B cell (primary cell): ENCODE measurements around the gene PHEX. TPM values are rescaled to one million over a fixed set of nuclear protein-coding genes. Genes with fewer than 3 reads are reported as not detected.

Experiments
- ATAC-seq: fragments of 200-7000 bp; cut with Tn5 transposase; one replicate; pipeline ENCODE4 v1.10.0; 2021; ENCODE audit warnings: low read depth, mild to moderate bottlenecking, moderate number of reproducible peaks, moderate library complexity
- CTCF ChIA-PET: fragments of 350-600 bp; sonication (Branson Sonifier 250); formaldehyde crosslinking; loops from one replicate; lab custom pipeline; 2021; ENCODE audit warnings: antibody characterized with exemption, inconsistent platforms; lab: Charles Lee
- POLR2A ChIA-PET: fragments of 350-600 bp; sonication (Branson Sonifier 250); formaldehyde crosslinking; loops from one replicate; lab custom pipeline; 2021; ENCODE audit warnings: antibody characterized with exemption; lab: Charles Lee
- DNase-seq: peaks from one replicate; pipeline ENCODE4 v3.0.0; 2013
- H2AFZ ChIP-seq: 2 replicates; pipeline ENCODE4 v1.6.1; 2012; ENCODE audit warnings: mild to moderate bottlenecking, low read depth, low read length; ENCODE audit not compliant: insufficient read depth, poor library complexity, severe bottlenecking
- H3K27ac ChIP-seq, 2 donors: 1 replicate in 1 of 2; 2 replicates in 1 of 2; pipeline ENCODE4 v1.5.1; 2012 to 2013; ENCODE audit warnings: low read length in 2 of 2, mild to moderate bottlenecking in 2 of 2, moderate library complexity in 1 of 2
- H3K27me3 ChIP-seq, 4 experiments: fragments of 200-600 bp in 1 of 4; sonication (generic) in 1 of 4; replicated peaks in 1 of 4; 1 replicate in 2 of 4; 2 replicates in 2 of 4; pipeline versions ENCODE4 v1.6.1 to v1.7.0; 2013 to 2016; ENCODE audit warnings: low read length in 3 of 4, mild to moderate bottlenecking in 2 of 4, mixed read lengths in 1 of 4, moderate library complexity in 1 of 4; ENCODE audit not compliant: insufficient read depth in 4 of 4, control insufficient read depth in 3 of 4; ENCODE audit errors: control extremely low read depth in 1 of 4
- H3K36me3 ChIP-seq, 2 experiments: replicated peaks in 1 of 2; 1 replicate in 1 of 2; 2 replicates in 1 of 2; pipeline versions ENCODE4 v1.6.1 to v1.7.1; 2013; ENCODE audit warnings: low read length in 1 of 2; ENCODE audit not compliant: insufficient read depth in 2 of 2, control insufficient read depth in 1 of 2; ENCODE audit errors: control extremely low read depth in 1 of 2, extremely low read depth in 1 of 2
- H3K4me1 ChIP-seq, 2 donors: fragments of 200-600 bp in 1 of 2; sonication (generic) in 1 of 2; 1 replicate in 1 of 2; 2 replicates in 1 of 2; pipeline versions ENCODE4 v1.5.1 to v1.6.1; 2013 to 2017; ENCODE audit warnings: low read length in 2 of 2; ENCODE audit not compliant: control insufficient read depth in 2 of 2, insufficient read depth in 2 of 2
- H3K4me2 ChIP-seq: replicated peaks from 2 replicates; pipeline ENCODE3; 2012; ENCODE audit warnings: mild to moderate bottlenecking, low read depth, low read length; ENCODE audit not compliant: poor library complexity, severe bottlenecking
- H3K4me3 ChIP-seq, 5 experiments: fragments of 200-600 bp in 1 of 5; sonication (generic) in 1 of 5; 1 replicate in 3 of 5; 2 replicates in 2 of 5; pipeline versions ENCODE4 v1.5.1 to v1.7.0; 2011 to 2016; ENCODE audit warnings: low read length in 4 of 5, mild to moderate bottlenecking in 4 of 5, low read depth in 2 of 5, control low read depth in 1 of 5, moderate library complexity in 1 of 5; ENCODE audit not compliant: insufficient read depth in 1 of 5; ENCODE audit errors: control extremely low read depth in 1 of 5, extremely low read depth in 1 of 5
- H3K79me2 ChIP-seq: fragments of 200-600 bp; sonication (generic); one replicate; pipeline ENCODE4 v1.6.0; 2016; ENCODE audit warnings: low read length; ENCODE audit not compliant: control insufficient read depth, insufficient read depth
- H3K9ac ChIP-seq: fragments of 200-600 bp; sonication (generic); 2 replicates; pipeline ENCODE4 v1.6.1; 2017; ENCODE audit warnings: mild to moderate bottlenecking, low read length, moderate library complexity
- H3K9me3 ChIP-seq, 3 donors: one replicate each; pipeline versions ENCODE4 v1.6.1 to v1.7.1; 2013; ENCODE audit warnings: low read length in 2 of 3; ENCODE audit not compliant: control insufficient read depth in 2 of 3, insufficient read depth in 1 of 3; ENCODE audit errors: control extremely low read depth in 1 of 3
- H4K20me1 ChIP-seq: 2 replicates; pipeline ENCODE4 v1.6.0; 2012; ENCODE audit warnings: mild to moderate bottlenecking, low read length; ENCODE audit not compliant: insufficient read depth, control insufficient read depth, poor library complexity, severe bottlenecking
- H3K27ac Mint-ChIP-seq: one replicate; pipeline ENCODE4 v1.8.0; 2021; ENCODE audit warnings: mixed read lengths
- H3K27me3 Mint-ChIP-seq: one replicate; pipeline ENCODE4 v1.8.0; 2021; ENCODE audit warnings: mixed read lengths
- H3K4me1 Mint-ChIP-seq: one replicate; pipeline ENCODE4 v1.8.0; 2021; ENCODE audit warnings: mixed read lengths
- H3K4me3 Mint-ChIP-seq: one replicate; pipeline ENCODE4 v1.8.0; 2021; ENCODE audit warnings: mixed read lengths
- H3K9me3 Mint-ChIP-seq: one replicate; pipeline ENCODE4 v1.8.0; 2022; ENCODE audit warnings: mixed read lengths; ENCODE audit not compliant: insufficient read depth
- CTCF ChIP-seq: fragments of 200-600 bp; IDR thresholded peaks from one replicate; pipeline ENCODE4 v1.8.0; 2022; ENCODE audit warnings: antibody characterized with exemption, mild to moderate bottlenecking
- EZH2 ChIP-seq: IDR thresholded peaks from 2 replicates; pipeline ENCODE4 v1.6.1; 2012; ENCODE audit warnings: borderline replicate concordance, low read depth, mild to moderate bottlenecking, moderate library complexity, low read length; ENCODE audit not compliant: insufficient read depth, poor library complexity, severe bottlenecking
- WGBS: methylation state at CpG from one replicate; pipeline ENCODE4 v1.1.5; 2013; ENCODE audit warnings: missing lambda C conversion rate; ENCODE audit not compliant: insufficient coverage; 5-methylcytosine and 5-hydroxymethylcytosine counted together
- intact Hi-C: fragments of 100-400 bp; cut with micrococcal nuclease; formaldehyde crosslinking; loops from one replicate; pipeline ENCODE4 v1.10.0; 2022
- polyA plus RNA-seq: library from polyadenylated mRNA; depleted of rRNA; stranded (reverse); fragments of >200 nt; gene quantifications from 2 replicates; pipeline ENCODE4 v1.2.3, GENCODE V29; 2012
- total RNA-seq, 2 donors: library from RNA; stranded (reverse); fragments of 120-200 nt in 1 of 2; gene quantifications; 1 replicate in 1 of 2; 2 replicates in 1 of 2; pipeline versions ENCODE4 v1.2.3 to v1.2.4, GENCODE V29; 2013 to 2022

PHEX gene
- total and polyA plus RNA-seq, 2 donors (not counting 1 experiment from before 2014, with no cell fraction given) = 0.01 to 0.15 TPM

GRCh38 chrX:22220941-22221340 is 188.8 kb downstream of the PHEX start:
- Histone ChIP-seq H2AFZ (no peak overlapping the region), H3K9ac (no peak overlapping the region), H3K4me3 (no peak overlapping the region), H3K4me2 (no peak overlapping the region), H3K36me3 (no peaks in the 10 kb centered on the region), H3K79me2 (no peaks in the 10 kb centered on the region), H3K4me1 (no peaks in the 10 kb centered on the region), H3K27me3 (no peaks in the 10 kb centered on the region), H3K27ac (no peak overlapping the region), H3K9me3 (no peaks in the 10 kb centered on the region), H4K20me1 (no peaks in the 10 kb centered on the region)
- ChIA-PET POLR2A (no interaction called here), CTCF (no interaction called here)
- Mint-ChIP-seq H3K4me1 (no peaks in the 10 kb centered on the region), H3K4me3 (no peak overlapping the region), H3K27ac (no peak overlapping the region), H3K27me3 (no peaks in the 10 kb centered on the region), H3K9me3 (no peaks in the 10 kb centered on the region)
- WGBS = no CpG with 5 or more reads among the region's 2 CpGs
- TF ChIP-seq CTCF (no peak), EZH2 (no peak)
- ATAC-seq (no peak), DNase-seq (no peak)
- intact Hi-C loops = no loop called here

- Histone ChIP-seq H4K20me1 (no peaks in the 10 kb centered on the region), H3K4me2 (no peak overlapping the region), H3K4me1 (no peaks in the 10 kb centered on the region), H3K27ac (no peak overlapping the region), H3K9me3 (no peaks in the 10 kb centered on the region), H3K9ac (no peak overlapping the region), H2AFZ (no peak overlapping the region), H3K27me3 (no peaks in the 10 kb centered on the region), H3K4me3 (no peak overlapping the region), H3K79me2 (no peaks in the 10 kb centered on the region), H3K36me3 (no peaks in the 10 kb centered on the region)
- ChIA-PET CTCF (interaction anchor here (0.7 kb wide), 1 partner anchor 46 kb away, joined by 3 read pairs; no protein-coding TSS in a partner anchor), POLR2A (no interaction called here)
- ATAC-seq (no peak), DNase-seq (no peak)
- no peak for TF ChIP-seq EZH2
- TF ChIP-seq CTCF = no peak
- Mint-ChIP-seq H3K4me1 (no peaks in the 10 kb centered on the region), H3K4me3 (no peak overlapping the region), H3K27me3 (no peaks in the 10 kb centered on the region), H3K9me3 (no peaks in the 10 kb centered on the region), H3K27ac (no peak overlapping the region)
- no CpG with 5 or more reads among the region's 6 CpGs for WGBS
- intact Hi-C loops = no loop called here
Measured at GRCh38 chrX:22234380-22234779, 202.3 kb downstream of the PHEX start.
